Ecto neural progenitor cell (in vitro differentiated cells): ENCODE results near the gene HNRNPA3.
"Not testable (repeated sequence)": the region's sequence is repeated elsewhere in the genome, so short reads cannot be mapped to it uniquely, and the experiment has no call there.

Experiments used
- DNase-seq: peaks from one replicate; pipeline ENCODE4 v3.0.0-alpha.2; 2018; ENCODE audit warnings: low spot score

HNRNPA3 gene

DNA sequence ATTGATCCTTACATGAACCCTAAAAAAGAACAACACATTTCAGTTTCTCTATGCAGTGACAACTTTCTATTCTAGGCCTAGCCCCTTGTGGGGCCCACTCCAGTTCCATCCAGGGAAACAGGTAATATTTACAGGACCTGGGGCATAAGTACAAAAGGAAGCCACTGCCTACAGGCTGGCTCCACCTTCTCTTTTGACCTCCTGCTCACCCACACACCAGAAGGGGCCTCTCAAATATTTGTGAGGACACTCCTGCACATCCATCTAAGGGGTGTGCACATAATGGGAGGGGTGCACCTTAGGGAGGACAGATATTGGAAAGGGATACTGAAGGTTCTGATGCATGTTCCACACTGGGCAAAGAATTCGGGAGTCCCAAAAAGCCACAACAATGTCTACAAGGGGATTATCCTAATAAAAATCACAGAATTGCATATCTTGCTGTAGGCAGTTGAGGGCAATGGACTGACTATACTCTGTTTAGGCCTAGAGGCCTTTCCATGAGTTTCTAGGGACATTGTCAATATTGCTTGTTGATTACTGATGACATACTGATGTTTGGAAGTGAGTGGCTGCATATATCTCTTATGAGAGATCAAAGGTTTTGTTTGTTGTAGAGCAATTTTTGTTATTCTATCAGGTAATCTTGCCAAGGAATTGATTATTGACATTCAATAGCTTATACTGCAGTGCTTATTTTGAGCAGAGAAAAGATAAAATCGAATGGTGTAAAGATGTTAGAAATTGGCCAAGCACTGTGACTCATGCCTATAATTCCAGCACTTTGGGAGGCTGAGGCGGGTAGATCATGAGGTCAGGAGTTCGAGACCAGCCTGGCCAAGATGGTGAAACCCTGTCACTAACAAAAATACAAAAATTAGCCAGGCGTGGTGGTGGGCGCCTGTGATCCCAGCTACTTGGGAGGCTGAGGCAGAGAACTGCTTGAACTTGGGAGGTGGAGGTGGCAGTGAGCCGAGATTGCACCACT lies 23.8 kb upstream of the HNRNPA3 start:
- DNase-seq = no peak

DNA sequence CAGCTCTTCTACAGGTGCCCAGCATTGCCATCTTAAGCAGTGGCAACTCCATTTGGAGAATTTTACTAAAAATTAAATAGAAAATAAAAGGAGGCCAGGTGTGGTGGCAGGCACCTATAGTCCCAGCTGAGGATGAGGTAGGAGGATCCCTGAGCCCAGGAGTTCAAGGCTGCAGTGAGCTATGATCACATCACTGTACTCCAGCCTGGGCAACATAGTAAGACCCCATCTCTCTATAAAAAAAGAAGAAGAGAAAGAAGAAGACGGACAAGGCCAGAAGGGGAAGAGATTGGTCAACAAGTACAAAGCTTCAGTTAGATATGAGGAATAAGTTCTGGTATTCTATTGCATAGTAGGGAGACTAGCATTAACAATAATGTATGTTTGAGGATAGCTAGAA lies 21.7 kb upstream of the HNRNPA3 start:
- DNase-seq = no peak

GRCh38 chr2:177192788-177193187 lies 19.8 kb upstream of the HNRNPA3 start:
- DNase-seq = no peak

GRCh38 chr2:177193240-177193639 lies 19.4 kb upstream of the HNRNPA3 start:
- no peak for DNase-seq

- no peak for DNase-seq
Measured at GRCh38 chr2:177195194-177195593, 17.4 kb upstream of the HNRNPA3 start.

DNA sequence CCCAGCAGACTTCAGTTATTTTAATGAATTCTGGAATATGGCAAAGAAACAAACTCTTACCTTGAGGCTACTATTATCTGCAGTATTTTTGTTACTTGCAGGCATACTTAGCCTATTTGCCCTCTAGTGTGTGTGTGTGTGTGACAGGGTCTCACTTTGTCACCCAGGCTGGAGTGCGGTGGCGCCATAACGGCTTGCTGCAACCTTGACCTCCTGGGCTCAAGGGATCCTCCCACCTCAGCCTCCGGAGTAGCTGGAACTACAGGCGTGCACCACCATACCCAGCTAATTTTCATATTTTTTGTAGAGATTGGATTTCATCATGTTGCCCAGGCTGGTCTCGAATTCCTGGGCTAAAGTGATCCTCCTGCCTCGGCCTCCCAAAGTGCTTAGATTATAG lies 12.2 kb upstream of the HNRNPA3 start:
- DNase-seq = not testable (repeated sequence)

GRCh38 chr2:177201919-177202346 lies 10.7 kb upstream of the HNRNPA3 start:
- no peak for DNase-seq

- DNase-seq = no peak
Measured at GRCh38 chr2:177204417-177204816, 8.2 kb upstream of the HNRNPA3 start.

GRCh38 chr2:177207101-177207500 lies 5.5 kb upstream of the HNRNPA3 start:
- no peak for DNase-seq

GRCh38 chr2:177211169-177211568 lies 1.4 kb upstream of the HNRNPA3 start:
- DNase-seq = no peak

DNA sequence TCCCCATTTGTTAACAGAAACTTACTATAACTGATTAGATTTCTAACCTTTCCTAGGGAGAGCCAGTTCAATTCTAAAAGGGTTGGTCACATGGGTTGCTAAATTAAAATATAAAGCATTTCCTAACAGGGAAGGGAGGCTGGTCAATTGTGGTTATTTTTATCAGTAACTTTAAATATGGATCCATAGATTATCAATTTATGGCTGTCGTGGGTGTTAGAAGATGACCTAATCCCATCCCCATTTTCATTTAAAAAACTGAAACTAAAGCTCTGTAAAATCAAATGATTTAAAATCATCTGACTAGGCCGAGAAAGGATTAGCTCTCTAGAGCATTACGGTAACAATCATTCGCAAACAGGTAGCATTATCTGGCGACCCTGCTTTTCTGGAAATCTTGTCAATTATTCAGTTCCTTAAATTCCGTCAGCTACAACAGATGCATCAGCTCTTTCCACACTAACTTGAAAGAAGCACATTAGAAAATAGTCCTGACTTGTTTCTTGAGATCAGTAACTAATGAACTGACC lies 953 bp upstream of the HNRNPA3 start:
- no peak for DNase-seq

DNA sequence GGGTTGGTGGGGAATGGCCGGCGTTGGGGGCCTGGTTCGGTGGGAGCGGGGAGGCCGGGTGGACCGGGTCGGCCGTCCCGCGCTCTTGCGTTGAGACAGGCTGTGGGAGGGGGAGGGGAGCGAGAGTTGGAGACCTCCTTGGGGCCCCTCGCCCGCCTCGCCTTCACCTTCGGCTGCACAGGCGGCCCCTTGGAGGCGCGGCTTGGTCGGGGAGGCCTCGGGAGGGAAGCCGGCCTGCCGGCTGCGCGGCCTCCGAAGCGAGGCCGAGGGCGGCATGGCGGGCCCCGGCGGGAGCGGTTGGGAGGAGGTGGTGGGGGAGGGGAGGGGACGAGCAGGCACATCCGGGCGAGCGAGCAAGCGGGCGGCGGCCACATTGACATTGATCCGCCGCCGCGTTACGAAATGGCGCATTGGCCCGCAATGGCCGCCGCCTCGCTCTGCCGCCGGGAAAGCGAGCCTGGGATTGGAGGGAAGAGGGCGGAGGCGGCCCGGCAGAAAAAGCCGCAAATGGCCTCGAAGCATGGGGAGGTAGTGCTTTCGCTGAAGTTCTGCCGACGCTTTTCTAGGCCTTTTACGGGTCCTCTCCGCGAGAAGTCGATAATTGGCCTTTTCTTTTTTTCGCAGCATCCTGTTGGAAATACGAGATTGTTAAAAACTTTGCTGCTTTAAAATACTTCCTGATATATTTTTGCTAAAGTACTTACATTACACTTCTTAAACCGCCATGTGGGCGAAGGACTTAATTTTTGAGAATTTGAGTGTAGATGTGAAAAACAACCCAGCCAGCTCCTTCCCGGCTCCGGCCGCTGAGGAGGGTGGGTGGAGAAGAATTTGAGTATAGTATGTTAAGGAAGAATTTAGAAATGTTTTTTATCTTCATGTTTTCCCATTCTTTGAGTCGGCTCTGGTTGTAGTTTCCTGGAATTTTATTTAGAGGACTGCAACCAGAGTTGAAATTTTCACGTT lies 580 bp downstream of the HNRNPA3 start:
- peak; percentile 92 for DNase-seq

- DNase-seq = no peak
Measured at GRCh38 chr2:177217247-177217843, 4.8 kb downstream of the HNRNPA3 start.

- DNase-seq = not testable (repeated sequence)
Measured at GRCh38 chr2:177219787-177220186, 7.2 kb downstream of the HNRNPA3 start.

- DNase-seq = no peak
Measured at GRCh38 chr2:177221534-177221933, 8.9 kb downstream of the HNRNPA3 start.

DNA sequence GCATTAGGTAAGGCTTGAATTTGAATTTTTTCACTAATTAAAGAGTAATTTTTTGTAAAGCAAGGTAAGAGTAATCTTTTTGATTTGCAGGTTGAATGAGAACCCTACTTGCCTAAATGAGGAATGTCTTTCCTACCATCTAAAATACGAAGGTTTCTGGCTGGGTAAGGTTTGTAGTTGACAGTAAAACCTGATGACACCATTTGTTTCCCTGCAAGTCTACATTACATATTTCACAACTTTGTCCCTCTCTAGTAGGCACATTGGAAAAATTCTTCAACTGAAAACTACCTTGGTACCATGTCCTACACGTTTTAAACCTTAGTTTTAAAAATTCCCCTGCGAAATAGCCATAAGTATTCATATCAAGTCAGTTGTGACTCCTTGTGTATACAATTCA lies 9.4 kb downstream of the HNRNPA3 start:
- no peak for DNase-seq

GRCh38 chr2:177223436-177223835 lies 10.8 kb downstream of the HNRNPA3 start:
- not testable (repeated sequence) for DNase-seq

DNA sequence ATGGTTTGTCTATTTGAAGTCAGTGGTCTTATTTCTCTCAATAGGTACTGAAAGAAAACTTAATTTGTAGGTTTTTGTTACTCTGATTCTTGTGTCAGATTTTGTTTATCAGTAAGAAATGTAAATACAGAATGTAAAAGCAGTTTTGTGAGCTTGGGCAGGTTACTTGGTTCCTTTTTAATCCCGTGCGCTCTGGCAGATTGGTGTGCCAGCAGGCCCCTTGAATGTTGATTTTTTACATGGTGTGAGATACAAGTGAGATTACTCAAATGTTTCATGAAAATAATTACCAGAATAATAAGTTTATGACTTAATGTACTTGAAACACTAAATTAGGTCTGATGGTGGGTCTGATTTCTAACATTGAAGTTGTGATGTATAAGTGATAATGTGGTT lies 13.4 kb downstream of the HNRNPA3 start:
- DNase-seq = no peak

- no peak for DNase-seq
Measured at GRCh38 chr2:177229442-177230242, 17.0 kb downstream of the HNRNPA3 start.

GRCh38 chr2:177231270-177231669 lies 18.7 kb downstream of the HNRNPA3 start:
- no peak for DNase-seq

DNA sequence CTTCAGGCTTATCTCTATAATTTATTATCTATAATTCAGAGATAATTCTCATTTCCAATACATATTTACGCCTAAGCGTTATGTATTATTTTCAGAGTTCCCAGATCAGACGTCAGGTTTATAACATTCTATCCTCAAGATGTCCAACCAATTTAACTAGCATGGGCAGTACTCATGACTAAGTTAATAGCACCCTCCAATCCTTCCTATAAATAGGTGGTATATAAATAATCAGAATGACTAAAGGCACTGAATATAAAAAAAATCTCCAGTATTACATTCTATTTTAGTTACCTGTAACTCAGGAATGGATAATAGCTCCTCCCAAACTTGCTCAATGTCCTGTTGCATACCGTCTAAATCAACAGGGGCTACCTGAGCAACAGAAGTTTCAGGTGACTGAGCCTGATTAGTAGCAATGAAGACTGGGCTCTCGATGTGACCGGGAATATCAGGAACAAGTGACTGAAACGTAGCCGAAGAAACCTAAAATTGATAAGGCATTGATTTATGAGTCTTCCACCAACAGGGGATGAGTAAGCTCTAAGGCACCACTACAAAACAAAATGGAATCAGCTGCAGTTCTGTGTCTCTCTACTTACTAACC lies 19.6 kb downstream of the HNRNPA3 start:
- no peak for DNase-seq
